WTC11 (cell line): Measurements from ENCODE around the gene PPHLN1. TPM values are rescaled to one million over a fixed set of nuclear protein-coding genes. Genes with fewer than 3 reads are reported as not detected.

Experiments used
- ATAC-seq: fragments of 200-7000 bp; cut with Tn5 transposase; 2 replicates; pipeline ENCODE4 v1.10.0; 2021; ENCODE audit warnings: mild to moderate bottlenecking, moderate library complexity
- CTCF ChIA-PET: fragments of 300-600 bp; sonication (Branson Sonifier 250); formaldehyde crosslinking; loops from one replicate; lab custom pipeline; 2021; ENCODE audit warnings: antibody characterized with exemption; lab: Charles Lee
- POLR2A ChIA-PET: fragments of 350-600 bp; sonication (Branson Sonifier 250); formaldehyde crosslinking; loops from one replicate; lab custom pipeline; 2021; ENCODE audit warnings: antibody characterized with exemption; lab: Charles Lee
- DNase-seq: peaks from one replicate; pipeline ENCODE4 v3.0.0; 2021; ENCODE audit warnings: low spot score
- H3K27ac Mint-ChIP-seq: 2 replicates; pipeline ENCODE4 v1.8.0; 2021; ENCODE audit warnings: mixed read lengths
- H3K27me3 Mint-ChIP-seq: 2 replicates; pipeline ENCODE4 v1.8.0; 2021; ENCODE audit warnings: low read depth, mild to moderate bottlenecking, moderate library complexity, mixed read lengths
- H3K36me3 Mint-ChIP-seq: 2 replicates; pipeline ENCODE4 v1.8.0; 2021; ENCODE audit warnings: mixed read lengths
- H3K4me1 Mint-ChIP-seq: 2 replicates; pipeline ENCODE4 v1.8.0; 2022; ENCODE audit warnings: mixed read lengths
- H3K4me3 Mint-ChIP-seq: 2 replicates; pipeline ENCODE4 v1.8.0; 2021; ENCODE audit warnings: mild to moderate bottlenecking, moderate library complexity, mixed read lengths
- H3K9me3 Mint-ChIP-seq: 2 replicates; pipeline ENCODE4 v1.8.0; 2021; ENCODE audit warnings: mixed read lengths
- CDX4 ChIP-seq: fragments of 250-450 bp; sonication (Bioruptor Pico); IDR thresholded peaks from 2 replicates; pipeline ENCODE4 v1.9.0; 2021; ENCODE audit warnings: moderate library complexity, mild to moderate bottlenecking, inconsistent platforms, borderline replicate concordance
- CREM ChIP-seq: sonication (generic); formaldehyde crosslinking; IDR thresholded peaks from 2 replicates; pipeline ENCODE4 v1.8.1; 2022; ENCODE audit warnings: mild to moderate bottlenecking, missing genetic modification reagents, moderate library complexity
- CTCF ChIP-seq: fragments of 200-600 bp; IDR thresholded peaks from 2 replicates; pipeline ENCODE4 v1.8.0; 2022; ENCODE audit warnings: antibody characterized with exemption
- E2F1 ChIP-seq: sonication (generic); formaldehyde crosslinking; IDR thresholded peaks from 2 replicates; pipeline ENCODE4 v1.8.0; 2022; ENCODE audit warnings: mild to moderate bottlenecking, missing genetic modification reagents
- E2F4 ChIP-seq: sonication (generic); formaldehyde crosslinking; IDR thresholded peaks from 2 replicates; pipeline ENCODE4 v1.8.1; 2022; ENCODE audit warnings: low read depth, mild to moderate bottlenecking, moderate library complexity, missing genetic modification reagents, borderline replicate concordance
- E2F5 ChIP-seq: sonication (generic); formaldehyde crosslinking; IDR thresholded peaks from 2 replicates; pipeline ENCODE4 v1.8.1; 2022; ENCODE audit warnings: mild to moderate bottlenecking, moderate library complexity, missing genetic modification reagents
- ELF4 ChIP-seq: sonication (generic); formaldehyde crosslinking; IDR thresholded peaks from 2 replicates; pipeline ENCODE4 v1.8.1; 2022; ENCODE audit warnings: low read depth, mild to moderate bottlenecking, moderate library complexity, missing genetic modification reagents
- ETV6 ChIP-seq: sonication (generic); formaldehyde crosslinking; IDR thresholded peaks from 2 replicates; pipeline ENCODE4 v1.8.1; 2022; ENCODE audit warnings: mild to moderate bottlenecking, missing genetic modification reagents
- FOXP1 ChIP-seq: sonication (generic); formaldehyde crosslinking; IDR thresholded peaks from 2 replicates; pipeline ENCODE4 v1.8.0; 2022; ENCODE audit warnings: missing genetic modification reagents, mild to moderate bottlenecking, moderate library complexity, borderline replicate concordance
- GRHL2 ChIP-seq: fragments of 250-450 bp; sonication (Bioruptor Pico); IDR thresholded peaks from 2 replicates; pipeline ENCODE4 v1.8.0; 2022; ENCODE audit warnings: mild to moderate bottlenecking, moderate library complexity; ENCODE audit not compliant: insufficient replicate concordance, severe bottlenecking
- HMGXB4 ChIP-seq: sonication (generic); formaldehyde crosslinking; IDR thresholded peaks from 2 replicates; pipeline ENCODE4 v1.8.1; 2023; ENCODE audit warnings: mild to moderate bottlenecking, moderate library complexity, missing genetic modification reagents
- KAT7 ChIP-seq: sonication (generic); formaldehyde crosslinking; IDR thresholded peaks from 2 replicates; pipeline ENCODE4 v1.8.1; 2023; ENCODE audit warnings: missing genetic modification reagents, mild to moderate bottlenecking, borderline replicate concordance
- NR2C2 ChIP-seq: sonication (generic); formaldehyde crosslinking; IDR thresholded peaks from 2 replicates; pipeline ENCODE4 v1.8.0; 2022; ENCODE audit warnings: mild to moderate bottlenecking, missing genetic modification reagents
- OVOL2 ChIP-seq: fragments of 250-450 bp; sonication (Bioruptor Pico); IDR thresholded peaks from 2 replicates; pipeline ENCODE4 v1.9.0; 2021; ENCODE audit warnings: mild to moderate bottlenecking, borderline replicate concordance
- RORB ChIP-seq: fragments of 250-450 bp; sonication (Bioruptor Pico); IDR thresholded peaks from 2 replicates; pipeline ENCODE4 v1.9.0; 2021; ENCODE audit warnings: mild to moderate bottlenecking
- SOX15 ChIP-seq: fragments of 250-450 bp; sonication (Bioruptor Pico); IDR thresholded peaks from 2 replicates; pipeline ENCODE4 v1.9.0; 2021; ENCODE audit warnings: mild to moderate bottlenecking
- TEAD4 ChIP-seq: sonication (generic); formaldehyde crosslinking; IDR thresholded peaks from 2 replicates; pipeline ENCODE4 v1.8.0; 2022; ENCODE audit warnings: mild to moderate bottlenecking, missing genetic modification reagents
- TP53 ChIP-seq: sonication (generic); formaldehyde crosslinking; IDR thresholded peaks from 2 replicates; pipeline ENCODE4 v1.8.1; 2023; ENCODE audit warnings: mild to moderate bottlenecking, missing genetic modification reagents
- ZBTB21 ChIP-seq: sonication (generic); formaldehyde crosslinking; IDR thresholded peaks from 2 replicates; pipeline ENCODE4 v1.8.1; 2023; ENCODE audit warnings: mild to moderate bottlenecking, missing genetic modification reagents, borderline replicate concordance
- ZBTB43 ChIP-seq: sonication (generic); formaldehyde crosslinking; IDR thresholded peaks from 2 replicates; pipeline ENCODE4 v1.8.1; 2023; ENCODE audit warnings: mild to moderate bottlenecking, missing genetic modification reagents
- ZNF219 ChIP-seq: sonication (generic); formaldehyde crosslinking; IDR thresholded peaks from 2 replicates; pipeline ENCODE4 v1.8.0; 2023; ENCODE audit warnings: missing genetic modification reagents, mild to moderate bottlenecking, borderline replicate concordance
- total RNA-seq: library from RNA; stranded (reverse); gene quantifications from 3 replicates; pipeline ENCODE4 v1.2.3, GENCODE V29; 2021

Gene PPHLN1
- total RNA-seq, 1 experiment from 2014 or later, result 61.1 TPM

GRCh38 chr12:42361909-42362646 lies 36.1 kb downstream of the PPHLN1 start:
- Mint-ChIP-seq H3K36me3 (peaks cover 11% of the 10 kb centered on the region), H3K4me3 (no peak overlapping the region), H3K4me1 (peaks cover 18% of the 10 kb centered on the region), H3K9me3 (no peaks in the 10 kb centered on the region), H3K27ac (0 out of 2 replicates have a peak overlapping the region, but pooled peaks have one; percentile 24), H3K27me3 (no peaks in the 10 kb centered on the region)
- ATAC-seq, result no peak
- TF ChIP-seq GRHL2 (no peak), RORB (no peak), OVOL2 (CRISPR knock-in tag) (no peak), E2F4 (CRISPR knock-in tag) (no peak), FOXP1 (no peak), ZBTB43 (CRISPR knock-in tag) (no peak), NR2C2 (CRISPR knock-in tag) (no peak), KAT7 (CRISPR knock-in tag) (no peak), CTCF (no peak)
- no peak for DNase-seq
- ChIA-PET CTCF (no interaction called here), POLR2A (no interaction called here)

GRCh38 chr12:42362647-42363260 lies 36.8 kb downstream of the PPHLN1 start:
- ATAC-seq (no peak), DNase-seq (no peak)
- H3K27me3 Mint-ChIP-seq, result no peaks in the 10 kb centered on the region
- CTCF ChIA-PET, result interaction anchor here (1.1 to 1.2 kb wide), 2 partner anchors 9 to 66 kb away, joined by 3 read pairs; no protein-coding TSS in a partner anchor
- POLR2A ChIA-PET, result no interaction called here
- H3K4me3 Mint-ChIP-seq, result no peak overlapping the region
- TF ChIP-seq ZBTB21 (CRISPR knock-in tag) (no peak), ZNF219 (CRISPR knock-in tag) (no peak), TEAD4 (CRISPR knock-in tag) (no peak), ETV6 (CRISPR knock-in tag) (no peak), E2F4 (CRISPR knock-in tag) (no peak), E2F5 (CRISPR knock-in tag) (no peak), TP53 (CRISPR knock-in tag) (no peak), SOX15 (CRISPR knock-in tag) (no peak), GRHL2 (no peak), CREM (CRISPR knock-in tag) (no peak), CDX4 (no peak), ZBTB43 (CRISPR knock-in tag) (no peak), RORB (no peak), FOXP1 (no peak), E2F1 (no peak), HMGXB4 (no peak), ELF4 (no peak)
- TF ChIP-seq, all 79 proteins: peak for 0
- H3K36me3 Mint-ChIP-seq, result peaks cover 9% of the 10 kb centered on the region
- no peaks in the 10 kb centered on the region for H3K9me3 Mint-ChIP-seq
- H3K4me1 Mint-ChIP-seq, result peaks cover 20% of the 10 kb centered on the region
- no peak overlapping the region for H3K27ac Mint-ChIP-seq
